Ammon's horn (tissue), 1 donor: Measurements from ENCODE around the gene SEPTIN6.

Experiments
- DNase-seq: peaks from one replicate; pipeline ENCODE4 v3.0.0-alpha.2; 2016; ENCODE audit warnings: low spot score

The SEPTIN6 gene

GRCh38 chrX:119693040-119693995, at the start of gene SEPTIN6:
Gene SEPTIN6 (minus strand): TSS chrX:119693168. CDS start chrX:119693105, 63 bp downstream.
- peak; percentile 41 for DNase-seq

GRCh38 chrX:119738742-119739141, 45.8 kb upstream of the SEPTIN6 start:
- no peak for DNase-seq

- no peak for DNase-seq
Measured at GRCh38 chrX:119736206-119736764, 43.3 kb upstream of the SEPTIN6 start.

DNA sequence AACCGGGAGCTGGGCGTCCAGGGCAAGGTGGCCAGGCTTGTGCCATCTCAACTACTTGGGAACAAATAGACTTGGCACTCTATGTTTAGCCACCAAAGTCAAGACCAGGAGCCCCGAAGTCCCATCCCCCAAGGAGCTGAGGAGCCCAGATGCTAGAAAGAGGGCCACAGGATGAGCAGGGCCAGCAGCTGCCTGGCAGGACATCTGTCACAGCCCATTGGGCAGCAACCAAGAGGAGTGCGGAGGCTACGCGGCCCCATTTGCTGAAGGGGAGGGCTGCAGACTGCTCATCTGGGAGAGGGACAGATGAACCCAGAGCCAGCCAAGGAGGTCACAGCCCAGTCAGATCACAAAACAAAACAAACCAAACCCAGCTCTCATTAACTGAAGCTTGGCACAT, 42.5 kb upstream of the SEPTIN6 start:
- DNase-seq: no peak

- DNase-seq: peak; percentile 56
Measured at GRCh38 chrX:119734897-119735339, 42.0 kb upstream of the SEPTIN6 start.

DNA sequence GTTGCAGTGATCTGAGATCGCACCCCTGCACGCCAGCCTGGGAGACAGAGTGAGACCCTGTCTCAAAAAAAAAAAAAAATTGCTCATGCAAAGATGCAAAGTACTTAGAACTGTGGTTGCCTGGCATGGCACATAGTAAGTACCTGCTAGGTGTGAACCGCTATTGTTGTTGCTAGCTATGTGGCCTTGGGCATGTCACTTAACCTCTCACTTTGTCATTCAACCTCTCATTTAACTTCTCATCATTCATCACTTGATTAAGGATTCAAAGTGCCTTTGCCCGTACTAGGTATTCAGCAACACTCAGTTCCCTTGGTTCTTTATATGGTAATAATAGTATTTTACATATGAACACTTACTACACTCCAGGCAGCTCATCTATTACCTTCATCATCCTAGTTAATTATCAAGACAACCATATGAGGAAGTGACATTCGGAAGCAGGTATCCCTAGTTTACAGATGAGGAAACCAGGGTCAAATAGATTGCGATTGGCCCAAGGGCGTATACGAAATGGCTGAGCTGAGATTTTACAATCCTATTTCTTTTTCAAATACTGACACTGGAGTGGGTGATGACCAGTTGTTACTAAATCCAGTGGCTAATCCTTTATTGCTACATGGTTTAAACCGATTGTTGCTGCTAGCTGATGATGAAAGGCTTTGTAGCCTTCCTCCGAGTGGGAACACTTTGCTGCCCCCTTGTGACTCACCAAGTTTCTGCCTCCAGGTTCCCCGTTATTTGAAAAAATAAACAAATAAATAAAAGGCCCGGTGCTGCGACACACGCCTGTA, 36.6 kb upstream of the SEPTIN6 start:
- DNase-seq: peak; percentile 43

DNA sequence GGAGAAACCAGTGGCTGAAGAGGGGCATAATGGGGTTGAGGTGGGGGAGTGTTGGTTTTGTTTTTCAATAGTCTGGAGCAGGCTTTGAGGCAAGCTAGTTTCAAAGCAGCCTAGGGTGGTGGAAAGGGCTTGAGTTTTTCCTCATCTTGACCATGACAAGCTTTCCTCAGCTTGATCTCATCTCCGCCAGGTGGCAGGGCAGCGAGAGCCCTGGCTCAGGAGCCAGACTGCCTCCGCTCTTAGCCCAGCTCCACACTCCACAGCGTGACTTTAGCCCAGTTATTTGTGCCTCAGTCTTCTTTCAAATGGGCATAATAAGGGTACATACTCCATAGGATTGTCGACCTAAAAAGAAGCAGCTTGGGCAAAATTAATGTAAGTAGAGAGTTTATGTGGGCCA, 35.5 kb upstream of the SEPTIN6 start:
- no peak for DNase-seq

DNA sequence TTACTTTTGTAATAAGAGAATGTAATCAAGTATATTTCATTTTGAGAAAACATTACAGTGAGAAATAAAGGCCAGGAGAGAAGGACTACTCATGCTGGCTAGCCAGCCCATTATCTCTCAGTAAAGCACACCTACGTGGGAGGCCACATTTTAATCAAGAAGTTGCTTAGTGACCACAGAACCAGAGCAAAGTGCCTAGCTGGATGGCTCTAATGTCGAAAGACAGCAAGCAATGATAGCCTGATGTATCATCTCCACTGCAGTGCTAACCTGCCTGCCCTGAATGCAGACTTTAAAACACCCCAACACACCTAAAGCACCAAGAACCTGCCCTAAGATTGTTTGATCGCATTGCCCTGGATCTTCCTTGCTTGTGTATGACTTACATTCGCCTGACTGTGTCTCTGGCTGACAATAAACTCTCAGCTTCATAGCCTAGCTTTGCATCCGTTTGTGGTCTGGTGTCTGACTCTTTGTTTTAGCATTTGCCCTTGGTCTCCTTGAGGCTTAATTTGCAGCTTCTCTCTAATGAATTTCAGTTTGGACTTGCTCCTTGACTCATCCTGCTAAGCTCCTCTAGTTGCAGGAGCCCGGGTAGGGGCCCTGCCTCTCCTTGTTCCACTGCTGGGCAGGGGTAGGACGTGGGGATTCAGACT, 34.1 kb upstream of the SEPTIN6 start:
- no peak for DNase-seq

DNA sequence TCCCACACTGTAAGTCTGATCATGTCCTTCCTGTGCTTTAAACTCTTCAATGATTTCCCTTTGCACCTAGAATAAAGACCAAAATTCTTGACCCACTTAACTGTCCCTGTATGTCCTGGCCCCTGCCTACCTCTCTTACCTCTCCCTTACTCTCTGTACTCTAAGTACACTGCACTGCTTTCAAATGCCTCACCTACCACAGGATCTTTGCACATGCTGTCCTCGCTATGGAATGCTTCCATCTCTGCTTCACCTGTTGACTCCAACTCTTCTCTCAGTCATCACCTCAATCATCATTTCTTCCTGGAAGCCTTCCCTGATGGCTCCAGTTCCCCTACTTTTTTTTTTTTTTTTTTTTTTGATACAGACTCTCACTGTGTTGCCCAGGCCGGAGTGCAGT, 29.0 kb upstream of the SEPTIN6 start:
- no peak for DNase-seq

GRCh38 chrX:119721487-119721886, 28.5 kb upstream of the SEPTIN6 start:
- DNase-seq: no peak

GRCh38 chrX:119709630-119710029, 16.7 kb upstream of the SEPTIN6 start:
- no peak for DNase-seq

GRCh38 chrX:119708936-119709335, 16.0 kb upstream of the SEPTIN6 start:
- no peak for DNase-seq

DNA sequence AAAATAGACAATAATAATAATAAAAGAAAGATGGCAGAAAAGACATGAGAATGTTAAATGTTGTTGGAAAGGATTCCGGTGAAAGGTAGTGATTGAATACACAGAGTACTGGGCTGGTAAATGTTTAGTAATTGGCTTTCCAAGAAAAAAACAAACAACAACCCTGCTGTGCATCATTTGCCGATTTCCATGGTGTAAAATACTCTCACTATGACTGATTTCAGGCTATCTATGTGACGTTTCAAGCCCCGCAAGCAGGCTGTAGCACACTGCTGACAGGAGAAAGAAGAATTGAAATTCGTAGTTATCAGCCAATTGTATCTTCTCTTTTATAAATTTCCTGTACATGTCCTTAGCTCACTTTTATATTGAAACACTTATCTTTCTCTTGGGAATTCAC, 13.6 kb upstream of the SEPTIN6 start:
- DNase-seq: no peak

GRCh38 chrX:119698845-119699244, 5.9 kb upstream of the SEPTIN6 start:
- peak; percentile 31 for DNase-seq

DNA sequence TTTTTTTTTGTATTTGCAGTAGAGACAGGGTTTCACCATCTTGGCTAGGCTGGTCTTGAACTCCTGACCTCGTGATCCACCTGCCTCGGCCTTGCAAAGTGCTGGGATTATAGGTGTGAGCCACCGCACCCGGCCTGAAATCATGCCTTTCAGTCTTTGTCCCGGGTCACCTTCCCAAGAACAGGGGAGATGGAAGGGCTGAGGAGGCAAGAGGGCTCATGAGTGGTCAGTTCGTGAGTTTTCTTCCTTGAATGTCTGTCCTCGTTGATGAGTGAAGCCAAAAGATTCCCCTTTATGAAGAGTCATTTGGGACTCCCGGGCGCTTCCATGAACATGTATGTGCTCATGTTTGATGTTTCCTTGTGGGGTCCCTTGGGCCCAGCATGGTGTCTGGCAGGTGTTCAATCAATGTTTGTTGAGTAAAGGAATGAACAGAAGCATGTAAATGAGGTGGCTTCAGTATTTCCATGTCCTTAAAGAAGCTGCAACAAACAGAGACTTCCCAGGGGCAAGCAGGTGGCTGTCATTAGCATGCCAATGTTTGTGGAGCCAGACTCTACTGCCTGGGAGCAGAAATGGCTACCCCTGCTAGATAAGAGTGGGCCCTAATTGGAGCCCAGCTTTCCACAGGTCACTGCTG, 3.4 kb upstream of the SEPTIN6 start:
- DNase-seq: no peak

DNA sequence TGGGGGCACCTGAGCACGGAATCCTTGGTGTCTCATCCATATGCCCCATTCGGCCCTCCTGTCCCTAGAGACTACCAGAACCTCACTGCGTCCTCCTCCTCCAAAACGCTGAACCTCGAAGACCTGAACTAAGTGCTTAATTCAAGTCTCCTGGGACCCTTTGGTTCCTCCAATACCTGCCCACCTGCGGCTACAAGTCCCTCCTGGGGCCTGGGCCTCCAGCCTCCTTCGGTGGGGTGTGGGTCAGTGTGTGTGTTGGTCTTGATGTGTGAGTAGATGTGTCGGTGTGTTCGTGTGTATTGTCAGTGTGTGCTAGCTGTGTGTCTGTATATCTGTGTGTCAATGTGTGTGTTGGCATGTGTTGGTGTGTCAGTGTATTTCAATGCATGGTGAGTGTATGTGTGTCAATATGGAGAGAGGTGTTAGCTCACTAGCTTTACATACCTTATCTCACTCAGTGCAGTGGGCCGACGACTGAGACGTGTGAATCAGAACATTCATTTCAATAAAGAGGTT, 2.6 kb upstream of the SEPTIN6 start:
- DNase-seq: no peak

DNA sequence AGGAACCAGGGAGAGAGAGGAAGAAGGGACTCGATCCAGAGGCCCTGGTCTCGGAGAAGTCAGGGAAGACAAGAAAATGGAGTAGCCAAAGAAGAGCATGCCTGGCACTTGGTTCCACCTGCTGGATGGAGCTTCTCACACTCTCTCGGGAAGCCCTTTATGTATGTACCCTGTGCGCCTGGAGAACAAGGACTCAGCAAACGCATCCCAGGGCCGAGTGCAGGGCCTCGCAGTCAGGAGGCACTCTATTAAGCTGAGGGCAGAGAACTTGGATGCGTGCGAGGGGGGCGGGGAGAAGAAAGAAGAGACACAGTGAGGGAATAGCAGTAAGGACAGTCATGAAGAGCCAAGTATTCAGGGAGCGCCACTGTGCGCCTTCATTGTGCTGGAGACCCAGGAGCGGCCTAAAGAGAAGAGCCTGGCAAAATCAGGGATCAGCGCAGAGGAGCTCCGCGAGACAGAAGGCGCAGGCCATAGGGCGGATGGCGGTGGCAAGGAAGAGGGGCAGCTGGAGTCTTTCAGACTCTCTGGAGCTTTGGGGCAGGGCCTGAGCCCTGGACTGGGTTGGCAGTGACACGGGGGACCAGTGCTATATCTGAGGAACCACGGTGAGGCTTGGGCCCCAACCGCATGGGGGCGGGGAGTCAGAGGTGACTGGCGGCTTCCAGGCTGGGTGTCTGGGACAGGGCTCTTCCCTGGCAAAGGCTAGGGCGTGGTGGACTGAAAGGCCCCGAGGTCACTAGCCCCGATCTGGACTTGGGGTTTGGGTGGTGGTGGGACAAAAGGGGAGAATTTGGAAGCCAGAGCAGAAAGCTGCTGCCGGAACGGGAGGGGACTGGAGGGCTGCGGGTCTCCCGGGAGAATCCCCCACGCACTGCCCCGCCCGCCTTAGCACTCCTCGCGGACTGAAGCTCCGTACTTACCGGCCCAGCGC, 1.9 kb upstream of the SEPTIN6 start:
- no peak for DNase-seq

- DNase-seq: no peak
Measured at GRCh38 chrX:119693996-119694451, 1.1 kb upstream of the SEPTIN6 start.

DNA sequence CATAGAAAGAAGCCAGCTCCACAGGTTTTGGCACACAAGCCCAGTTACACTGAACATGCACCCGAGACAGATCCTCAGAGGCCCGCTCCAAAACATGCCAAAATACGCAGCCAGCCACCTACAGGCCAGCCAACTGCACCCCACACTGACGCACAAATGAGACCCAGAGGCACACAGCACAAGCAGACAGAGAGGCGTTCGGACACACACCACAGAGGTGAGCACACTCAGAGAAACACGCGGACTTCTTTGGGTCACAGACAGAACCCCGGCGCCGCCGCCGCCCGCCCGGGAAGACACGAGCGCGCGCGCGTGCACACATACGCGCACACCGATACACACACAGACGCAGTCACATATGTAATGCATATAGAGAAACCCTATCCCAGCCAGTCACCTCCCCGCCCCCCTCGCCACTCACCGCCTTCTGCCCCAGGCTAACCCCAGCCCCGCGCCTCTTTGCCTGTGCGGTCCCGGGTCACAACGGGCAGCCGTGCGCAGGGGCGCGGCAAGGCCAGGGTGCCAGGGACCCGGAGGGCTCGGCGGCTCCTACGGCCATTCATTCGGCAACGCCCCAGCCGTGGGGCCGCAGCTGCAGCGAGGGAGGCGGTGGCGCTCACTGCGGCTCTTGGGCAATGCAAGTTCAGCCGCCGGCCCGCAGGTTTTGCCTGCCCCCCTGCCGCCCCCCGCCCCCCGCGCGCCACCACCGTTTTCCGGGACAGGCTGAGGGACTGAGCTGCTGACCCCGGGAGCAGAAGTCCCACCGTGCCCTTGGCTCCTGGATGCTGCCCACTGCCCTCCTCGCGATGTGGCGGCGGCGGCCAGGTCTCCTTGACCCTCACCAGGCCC, 553 bp downstream of the SEPTIN6 start:
- DNase-seq: no peak
